HEK293T (cell line): ENCODE results near the gene QSOX1.

Experiments
- CTBP1 ChIP-seq: fragments of 450-650 bp; IDR thresholded peaks from 2 replicates; pipeline ENCODE4 v1.6.1; 2016; ENCODE audit warnings: borderline replicate concordance
- FOXA1 ChIP-seq: fragments of 450-650 bp; IDR thresholded peaks from 2 replicates; pipeline ENCODE4 v1.6.1; 2016; ENCODE audit warnings: mild to moderate bottlenecking
- FOXK2 ChIP-seq: fragments of 450-650 bp; IDR thresholded peaks from 2 replicates; pipeline ENCODE4 v1.6.1; 2016; ENCODE audit warnings: mild to moderate bottlenecking
- FOXM1 ChIP-seq: fragments of 450-650 bp; IDR thresholded peaks from 2 replicates; pipeline ENCODE4 v1.6.1; 2017; ENCODE audit warnings: mild to moderate bottlenecking, borderline replicate concordance
- HDGF ChIP-seq: fragments of 450-650 bp; IDR thresholded peaks from 2 replicates; pipeline ENCODE4 v1.6.1; 2017; ENCODE audit warnings: antibody characterized with exemption, borderline replicate concordance
- L3MBTL2 ChIP-seq: fragments of 450-650 bp; conservative IDR thresholded peaks from 2 replicates; pipeline ENCODE4 v1.6.1; 2016; ENCODE audit warnings: mild to moderate bottlenecking
- LEF1 ChIP-seq: fragments of 450-650 bp; IDR thresholded peaks from 2 replicates; pipeline ENCODE4 v1.6.1; 2017; ENCODE audit warnings: mild to moderate bottlenecking, borderline replicate concordance
- NFRKB ChIP-seq: fragments of 450-650 bp; IDR thresholded peaks from 2 replicates; pipeline ENCODE4 v1.6.1; 2016; ENCODE audit warnings: mild to moderate bottlenecking, moderate library complexity
- SP1 ChIP-seq: fragments of 450-650 bp; IDR thresholded peaks from 2 replicates; pipeline ENCODE4 v1.6.1; 2017
- SUZ12 ChIP-seq: fragments of 450-650 bp; IDR thresholded peaks from 2 replicates; pipeline ENCODE4 v1.6.1; 2016; ENCODE audit warnings: mild to moderate bottlenecking
- TARDBP ChIP-seq: fragments of 450-650 bp; IDR thresholded peaks from 2 replicates; pipeline ENCODE4 v1.6.1; 2016
- ZNF384 ChIP-seq: fragments of 450-650 bp; IDR thresholded peaks from 2 replicates; pipeline ENCODE4 v1.6.1; 2016

DNA sequence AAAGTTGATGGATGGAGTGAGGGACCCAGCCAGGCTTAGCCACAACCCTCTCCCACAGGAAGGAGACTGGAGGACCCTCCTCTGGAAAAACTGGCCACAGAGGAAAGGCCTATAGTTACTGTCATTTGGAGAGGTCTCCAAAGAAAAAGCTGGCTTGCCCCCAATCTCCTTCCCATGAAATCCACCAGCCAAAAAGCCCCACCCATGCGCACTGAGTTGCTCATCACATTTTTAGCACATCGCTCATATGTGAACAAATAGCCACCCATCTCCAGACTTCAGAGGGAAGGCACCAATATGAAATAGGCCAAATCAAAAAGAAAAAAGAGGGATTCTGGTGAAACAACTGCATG lies 36.9 kb upstream of the QSOX1 start:
- TF ChIP-seq HDGF: no peak
- no peak for TF ChIP-seq CTBP1
- no peak for TF ChIP-seq ZNF384
- TF ChIP-seq SUZ12: no peak
- TF ChIP-seq TARDBP: no peak
- TF ChIP-seq L3MBTL2: no peak
- no peak for TF ChIP-seq SP1
- no peak for TF ChIP-seq NFRKB
- TF ChIP-seq FOXK2: no peak
- TF ChIP-seq FOXA1: no peak
- no peak for TF ChIP-seq LEF1
- no peak for TF ChIP-seq FOXM1
